H9 (cell line): ENCODE results near the gene ALG14. TPM values are rescaled to one million over a fixed set of nuclear protein-coding genes. Genes with fewer than 3 reads are reported as not detected.

Experiments used
- DNase-seq: peaks from one replicate; pipeline ENCODE4 v3.0.0-alpha.2; 2017
- H2AFZ ChIP-seq: one replicate; pipeline ENCODE4 v1.6.1; 2013; ENCODE audit warnings: mild to moderate bottlenecking, low read length, control low read depth, moderate library complexity
- H2AK5ac ChIP-seq: 2 replicates; pipeline ENCODE4 v1.6.1; 2013; ENCODE audit warnings: low read length, control low read depth, mixed read lengths; ENCODE audit not compliant: insufficient read length
- H2BK120ac ChIP-seq: one replicate; pipeline ENCODE4 v1.6.1; 2013; ENCODE audit warnings: low read depth, mild to moderate bottlenecking, low read length, control low read depth, inconsistent platforms; ENCODE audit not compliant: poor library complexity, severe bottlenecking
- H2BK12ac ChIP-seq: 2 replicates; pipeline ENCODE4 v1.6.1; 2013; ENCODE audit warnings: low read length, control low read depth, mixed read lengths, low read depth; ENCODE audit not compliant: insufficient read length
- H2BK15ac ChIP-seq: 2 replicates; pipeline ENCODE4 v1.6.1; 2013; ENCODE audit warnings: low read depth, low read length, control low read depth
- H2BK20ac ChIP-seq: one replicate; pipeline ENCODE4 v1.6.1; 2013; ENCODE audit warnings: low read depth, mild to moderate bottlenecking, low read length, control low read depth, inconsistent platforms; ENCODE audit not compliant: poor library complexity, severe bottlenecking
- H2BK5ac ChIP-seq: 2 replicates; pipeline ENCODE4 v1.6.1; 2013; ENCODE audit warnings: low read length, control low read depth, mixed read lengths; ENCODE audit not compliant: insufficient read length
- H3K14ac ChIP-seq: 2 replicates; pipeline ENCODE4 v1.6.1; 2013; ENCODE audit warnings: low read length, control low read depth; ENCODE audit not compliant: insufficient read depth
- H3K18ac ChIP-seq: 2 replicates; pipeline ENCODE4 v1.6.1; 2013; ENCODE audit warnings: low read depth, mild to moderate bottlenecking, mixed read lengths, low read length, control low read depth; ENCODE audit not compliant: insufficient read length
- H3K23ac ChIP-seq: 2 replicates; pipeline ENCODE4 v1.6.1; 2013; ENCODE audit warnings: low read length, control low read depth, mixed read lengths, low read depth; ENCODE audit not compliant: insufficient read length
- H3K23me2 ChIP-seq: 2 replicates; pipeline ENCODE4 v1.6.1; 2013; ENCODE audit warnings: low read depth, mild to moderate bottlenecking, mixed read lengths, low read length, control low read depth; ENCODE audit not compliant: insufficient read length, poor library complexity, severe bottlenecking
- H3K27ac ChIP-seq: 2 replicates; pipeline ENCODE4 v1.5.1; 2013; ENCODE audit warnings: low read length, control low read depth, mixed read lengths, low read depth; ENCODE audit not compliant: insufficient read length
- H3K27me3 ChIP-seq: 2 replicates; pipeline ENCODE4 v1.6.1; 2013; ENCODE audit warnings: low read length, control low read depth, inconsistent platforms; ENCODE audit not compliant: insufficient read depth
- H3K4ac ChIP-seq: 2 replicates; pipeline ENCODE4 v1.6.1; 2013; ENCODE audit warnings: low read depth, mild to moderate bottlenecking, control low read depth, inconsistent platforms, low read length, moderate library complexity
- H3K4me1 ChIP-seq: 2 replicates; pipeline ENCODE4 v1.6.1; 2013; ENCODE audit warnings: low read length, control low read depth, inconsistent platforms; ENCODE audit not compliant: insufficient read depth
- H3K4me2 ChIP-seq: 2 replicates; pipeline ENCODE4 v1.6.1; 2013; ENCODE audit warnings: low read length, control low read depth, mixed read lengths; ENCODE audit not compliant: insufficient read length, insufficient read depth
- H3K56ac ChIP-seq: 2 replicates; pipeline ENCODE4 v1.6.1; 2013; ENCODE audit warnings: low read depth, mild to moderate bottlenecking, mixed read lengths, low read length, control low read depth; ENCODE audit not compliant: insufficient read length
- H3K79me1 ChIP-seq: 2 replicates; pipeline ENCODE4 v1.6.1; 2013; ENCODE audit warnings: low read depth, mild to moderate bottlenecking, moderate library complexity, low read length, control low read depth, inconsistent platforms; ENCODE audit not compliant: insufficient read depth, poor library complexity, severe bottlenecking
- H3K79me2 ChIP-seq: 2 replicates; pipeline ENCODE4 v1.6.1; 2013; ENCODE audit warnings: low read length, control low read depth, inconsistent platforms; ENCODE audit not compliant: insufficient read depth
- H3K9ac ChIP-seq: 2 replicates; pipeline ENCODE4 v1.6.1; 2013; ENCODE audit warnings: low read length, control low read depth, mixed read lengths; ENCODE audit not compliant: insufficient read length; ENCODE audit errors: extremely low read depth
- H3K9me3 ChIP-seq: one replicate; pipeline ENCODE4 v1.6.1; 2013; ENCODE audit warnings: low read depth, low read length, inconsistent platforms; ENCODE audit not compliant: control insufficient read depth
- H3T11ph ChIP-seq: one replicate; pipeline ENCODE4 v1.6.1; 2013; ENCODE audit warnings: mild to moderate bottlenecking, low read length, control low read depth, inconsistent platforms
- H4K20me1 ChIP-seq: one replicate; pipeline ENCODE4 v1.6.1; 2013; ENCODE audit not compliant: control insufficient read depth, insufficient read length, insufficient read depth
- H4K5ac ChIP-seq: 2 replicates; pipeline ENCODE4 v1.6.1; 2013; ENCODE audit warnings: low read depth, mild to moderate bottlenecking, mixed read lengths, low read length, control low read depth; ENCODE audit not compliant: insufficient read length
- H4K8ac ChIP-seq: replicated peaks from 2 replicates; pipeline ENCODE4 v1.6.1; 2013; ENCODE audit warnings: low read length, control low read depth, mixed read lengths, low read depth; ENCODE audit not compliant: insufficient read length
- H4K91ac ChIP-seq: 2 replicates; pipeline ENCODE4 v1.6.1; 2013; ENCODE audit warnings: low read depth, mild to moderate bottlenecking, moderate library complexity, mixed read lengths, low read length, control low read depth; ENCODE audit not compliant: insufficient read length
- H3K27ac Mint-ChIP-seq, 3 experiments: 2 replicates in 2 of 3; 3 replicates in 1 of 3; pipeline ENCODE4 v1.8.0; 2020 to 2021; ENCODE audit warnings: mixed read lengths in 3 of 3, mild to moderate bottlenecking in 1 of 3, moderate library complexity in 1 of 3
- H3K27me3 Mint-ChIP-seq: 2 replicates; pipeline ENCODE4 v1.8.0; 2021; ENCODE audit warnings: low read depth, mild to moderate bottlenecking, moderate library complexity, mixed read lengths
- H3K36me3 Mint-ChIP-seq, 3 experiments: 2 replicates in 2 of 3; 3 replicates in 1 of 3; pipeline ENCODE4 v1.8.0; 2020 to 2021; ENCODE audit warnings: low read depth in 3 of 3, mixed read lengths in 3 of 3; ENCODE audit not compliant: insufficient read depth in 1 of 3
- H3K4me1 Mint-ChIP-seq, 2 experiments: 2 replicates each; pipeline ENCODE4 v1.8.0; 2020; ENCODE audit warnings: mixed read lengths in 2 of 2
- H3K4me3 Mint-ChIP-seq, 2 experiments: 2 replicates in 1 of 2; 3 replicates in 1 of 2; pipeline ENCODE4 v1.8.0; 2020 to 2021; ENCODE audit warnings: mild to moderate bottlenecking in 2 of 2, mixed read lengths in 2 of 2, moderate library complexity in 1 of 2
- H3K9me3 Mint-ChIP-seq, 2 experiments: 2 replicates in 1 of 2; 3 replicates in 1 of 2; pipeline ENCODE4 v1.8.0; 2020; ENCODE audit warnings: mild to moderate bottlenecking in 2 of 2, mixed read lengths in 2 of 2, moderate library complexity in 1 of 2
- CTCF ChIP-seq: fragments of 200-600 bp; sonication (generic); conservative IDR thresholded peaks from 3 replicates; pipeline ENCODE4 v1.8.0; 2021; ENCODE audit warnings: antibody characterized with exemption, mild to moderate bottlenecking
- WGBS: extraction: QIAGEN DNeasy Blood & Tissue Kit; methylation state at CpG from one replicate; pipeline ENCODE4 v1.1.7; 2013; ENCODE audit warnings: missing lambda C conversion rate, low lambda C conversion rate, mixed read lengths; ENCODE audit not compliant: insufficient read length; ENCODE audit errors: extremely low coverage; 5-methylcytosine and 5-hydroxymethylcytosine counted together
- total RNA-seq: library from RNA; stranded (reverse); gene quantifications from 2 replicates; pipeline ENCODE4 v1.2.1, GENCODE V29; 2021

ALG14 gene
- total RNA-seq, 1 experiment from 2014 or later: 2.5 TPM

- no CpG with 5 or more reads among the region's 1 CpG for WGBS
- Histone ChIP-seq H3K79me1 (no peaks in the 10 kb centered on the region), H3K18ac (no peak overlapping the region), H3K9me3 (no peaks in the 10 kb centered on the region), H4K20me1 (peaks cover 2% of the 10 kb centered on the region), H3K79me2 (no peaks in the 10 kb centered on the region), H2BK5ac (no peak overlapping the region), H3K9ac (no peak overlapping the region), H2BK20ac (no peak overlapping the region), H3T11ph (no peak overlapping the region), H2BK120ac (no peak overlapping the region), H4K8ac (no peak overlapping the region), H3K14ac (no peak overlapping the region), H4K5ac (no peak overlapping the region), H3K27ac (no peak overlapping the region), H3K27me3 (no peaks in the 10 kb centered on the region), H3K23ac (no peak overlapping the region), H3K56ac (no peak overlapping the region), H3K4me2 (no peak overlapping the region), H4K91ac (no peak overlapping the region), H2AK5ac (no peak overlapping the region), H2AFZ (no peak overlapping the region), H3K4ac (no peak overlapping the region), H3K4me1 (no peaks in the 10 kb centered on the region), H3K23me2 (no peaks in the 10 kb centered on the region), H2BK15ac (no peak overlapping the region), H2BK12ac (no peak overlapping the region)
- TF ChIP-seq CTCF: no peak
- Mint-ChIP-seq H3K9me3 (no peaks in the 10 kb centered on the region), H3K4me3 (no peak overlapping the region), H3K27me3 (no peaks in the 10 kb centered on the region), H3K27ac (no peak overlapping the region), H3K4me1 (peaks cover 5% of the 10 kb centered on the region in 2 experiments), H3K36me3 (no peaks in the 10 kb centered on the region)
- DNase-seq: no peak
Observed at GRCh38 chr1:94966033-94966432, 106.7 kb downstream of the ALG14 start.
